GM10266 (cell line): ENCODE measurements around the gene CDC42SE2.
"Not testable (repeated sequence)": the region's sequence is repeated elsewhere in the genome, so short reads cannot be mapped to it uniquely, and the experiment has no call there.

Experiments used
- DNase-seq: peaks from one replicate; pipeline ENCODE4 v3.0.0; 2012; ENCODE audit errors: extremely low spot score
- CTCF ChIP-seq: IDR thresholded peaks from 2 replicates; pipeline ENCODE4 v1.5.1; 2012; ENCODE audit warnings: mild to moderate bottlenecking, low read depth; ENCODE audit not compliant: control insufficient read depth, insufficient read depth; ENCODE audit errors: missing control alignments

CDC42SE2 gene

GRCh38 chr5:131330031-131330430, 66.2 kb downstream of the CDC42SE2 start:
- no peak for DNase-seq
- no peak for TF ChIP-seq CTCF

- not testable (repeated sequence) for DNase-seq
These were observed 71.9 kb downstream of the CDC42SE2 start for GRCh38 chr5:131335756-131336155.

- not testable (repeated sequence) for DNase-seq
These were observed 72.9 kb downstream of the CDC42SE2 start for GRCh38 chr5:131336801-131337200.

DNA sequence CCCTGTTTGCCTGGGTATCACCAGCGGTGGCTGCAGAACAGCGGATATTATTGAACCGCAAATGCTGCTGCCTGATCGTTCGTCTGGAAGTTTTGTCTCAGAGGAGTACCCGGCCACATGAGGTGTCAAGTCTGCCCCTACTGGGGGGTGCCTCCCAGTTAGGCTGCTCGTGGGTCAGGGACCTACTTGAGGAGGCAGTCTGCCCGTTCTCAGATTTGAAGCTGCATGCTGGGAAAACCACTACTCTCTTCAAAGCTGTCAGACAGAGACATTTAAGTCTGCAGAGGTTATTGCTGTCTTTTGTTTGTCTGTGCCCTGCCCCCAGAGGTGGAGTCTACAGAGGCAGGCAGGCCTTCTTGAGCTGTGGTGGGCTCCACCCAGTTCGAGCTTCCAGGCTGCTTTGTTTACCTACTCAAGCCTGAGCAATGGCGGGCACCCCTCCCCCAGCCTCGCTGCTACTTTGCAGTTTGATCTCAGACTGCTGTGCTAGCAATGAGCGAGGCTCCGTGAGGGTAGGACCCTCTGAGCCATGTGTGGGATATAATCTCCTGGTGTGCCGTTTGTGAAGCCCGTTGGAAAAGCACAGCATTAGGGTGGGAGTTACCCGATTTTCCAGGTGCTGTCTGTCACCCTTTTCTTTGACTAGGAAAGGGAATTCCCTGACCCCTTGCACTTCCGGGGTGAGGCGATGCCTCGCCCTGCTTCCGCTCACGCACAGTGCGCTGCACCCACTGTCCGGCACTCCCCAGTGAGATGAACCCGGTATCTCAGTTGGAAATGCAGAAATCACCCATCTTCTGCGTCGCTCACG, 73.6 kb downstream of the CDC42SE2 start:
- DNase-seq: not testable (repeated sequence)

GRCh38 chr5:131338051-131338453, 74.2 kb downstream of the CDC42SE2 start:
- TF ChIP-seq CTCF: no peak

GRCh38 chr5:131344288-131344687, 80.4 kb downstream of the CDC42SE2 start:
- DNase-seq: not testable (repeated sequence)

More at GRCh38 chr5:131338051-131338453, 74.2 kb downstream of the CDC42SE2 start:
- DNase-seq: no peak

- DNase-seq: not testable (repeated sequence)
These were observed 82.4 kb downstream of the CDC42SE2 start for GRCh38 chr5:131346204-131346603.

GRCh38 chr5:131353991-131354390, 90.1 kb downstream of the CDC42SE2 start:
- no peak for DNase-seq
- TF ChIP-seq CTCF: no peak

DNA sequence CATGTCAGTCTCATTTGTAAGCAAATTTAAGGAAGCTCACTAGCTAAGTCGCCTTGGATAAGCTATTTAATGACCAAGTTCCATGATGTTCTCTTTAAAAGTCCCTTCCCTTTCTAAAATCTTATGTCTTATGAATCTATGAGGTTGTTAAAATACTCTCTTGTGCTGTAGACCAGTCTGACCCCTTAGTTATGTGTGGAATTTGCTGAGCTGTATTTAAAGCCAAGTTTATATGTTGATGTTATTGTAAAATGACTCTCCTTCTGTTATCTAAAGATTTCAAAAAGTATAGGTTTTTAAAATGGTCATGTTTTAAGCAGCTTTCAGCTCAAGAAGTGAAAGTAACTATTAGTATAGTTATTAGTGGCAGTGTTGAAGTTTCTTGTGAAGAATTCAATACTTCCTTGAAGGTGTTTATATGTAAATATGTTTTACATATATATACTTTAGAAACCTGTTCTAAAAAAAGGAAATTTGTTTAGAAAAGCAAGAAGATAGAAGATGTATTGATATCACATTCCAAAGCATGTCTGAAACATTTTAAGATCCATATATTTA, 92.2 kb downstream of the CDC42SE2 start:
- peak; percentile 18 for DNase-seq
- TF ChIP-seq CTCF: no peak

DNA sequence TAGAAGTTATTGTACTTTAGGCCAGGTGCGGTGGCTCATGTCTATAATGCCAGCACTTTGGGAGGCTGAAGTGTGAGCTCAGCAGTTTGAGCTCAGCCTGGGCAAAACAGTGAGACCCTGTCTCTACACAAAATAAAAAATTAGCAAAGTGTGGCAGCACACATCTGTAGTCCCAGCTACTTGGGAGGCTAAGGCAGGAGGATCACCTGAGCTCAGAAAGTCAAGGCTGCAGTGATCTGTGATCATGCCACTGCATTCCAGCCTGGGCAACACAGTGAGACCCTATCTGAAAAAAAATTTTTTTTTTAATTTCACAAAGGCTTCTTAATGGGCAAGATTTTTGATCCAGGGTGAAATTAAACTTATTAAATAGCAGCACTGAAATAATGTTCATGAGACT, 92.8 kb downstream of the CDC42SE2 start:
- no peak for TF ChIP-seq CTCF
- no peak for DNase-seq
